HepG2 (cell line): ENCODE measurements around the gene SPATS2. TPM values are rescaled to one million over a fixed set of nuclear protein-coding genes. Genes with fewer than 3 reads are reported as not detected.
A peak's percentile ranks its signal among the peaks of the same experiment; 100 is the strongest.

Experiments used
- GTF2F1 ChIP-seq: fragments of 150-350 bp; IDR thresholded peaks from 2 replicates; pipeline ENCODE4 v1.6.1; 2014; ENCODE audit warnings: low read length
- KLF12 ChIP-seq: sonication (generic); formaldehyde crosslinking; IDR thresholded peaks from 2 replicates; pipeline ENCODE4 v1.4.0; 2020; ENCODE audit warnings: missing genetic modification reagents, borderline replicate concordance
- KLF6 ChIP-seq: IDR thresholded peaks from 2 replicates; pipeline ENCODE4 v1.8.0; 2016; ENCODE audit warnings: missing biosample characterization, missing genetic modification reagents
- MAFG ChIP-seq: sonication (generic); formaldehyde crosslinking; IDR thresholded peaks from 2 replicates; pipeline ENCODE4 v1.5.1; 2020; ENCODE audit warnings: mild to moderate bottlenecking, missing genetic modification reagents
- SNRNP70 ChIP-seq: fragments of 200-400 bp; formaldehyde crosslinking; IDR thresholded peaks from 2 replicates; pipeline ENCODE4 v1.6.1; 2017; ENCODE audit warnings: mild to moderate bottlenecking, low read depth, low read length, moderate library complexity
- SRSF9 ChIP-seq: fragments of 200-400 bp; formaldehyde crosslinking; IDR thresholded peaks from 2 replicates; pipeline ENCODE4 v1.6.1; 2018; ENCODE audit warnings: borderline replicate concordance, mild to moderate bottlenecking, low read depth, low read length; ENCODE audit not compliant: insufficient read depth, poor library complexity, severe bottlenecking
- ZKSCAN8 ChIP-seq: IDR thresholded peaks from 2 replicates; pipeline ENCODE4 v1.6.1; 2016; ENCODE audit warnings: borderline replicate concordance, missing genetic modification reagents, missing compliant biosample characterization
- ZNF138 ChIP-seq: sonication (generic); formaldehyde crosslinking; IDR thresholded peaks from 2 replicates; pipeline ENCODE4 v1.5.0; 2020; ENCODE audit warnings: mild to moderate bottlenecking, low read depth, missing genetic modification reagents
- ZNF562 ChIP-seq: sonication (generic); formaldehyde crosslinking; IDR thresholded peaks from 2 replicates; pipeline ENCODE4 v1.8.0; 2022; ENCODE audit warnings: missing genetic modification reagents, borderline replicate concordance
- ZNF652 ChIP-seq: IDR thresholded peaks from 2 replicates; pipeline ENCODE4 v1.6.1; 2016; ENCODE audit warnings: low read depth, borderline replicate concordance
- ZNF710 ChIP-seq: sonication (generic); formaldehyde crosslinking; IDR thresholded peaks from 2 replicates; pipeline ENCODE4 v1.5.0; 2020; ENCODE audit warnings: mild to moderate bottlenecking, missing genetic modification reagents, borderline replicate concordance
- ZNF780A ChIP-seq: sonication (generic); formaldehyde crosslinking; IDR thresholded peaks from 2 replicates; pipeline ENCODE4 v1.8.0; 2022; ENCODE audit warnings: mild to moderate bottlenecking, missing genetic modification reagents, moderate library complexity
- ZNF788 ChIP-seq: sonication (generic); formaldehyde crosslinking; IDR thresholded peaks from 2 replicates; pipeline ENCODE4 v1.5.0; 2020; ENCODE audit warnings: mild to moderate bottlenecking, missing genetic modification reagents, borderline replicate concordance
- ZNF883 ChIP-seq: sonication (generic); formaldehyde crosslinking; IDR thresholded peaks from 2 replicates; pipeline ENCODE4 v1.5.1; 2020; ENCODE audit warnings: mild to moderate bottlenecking, missing genetic modification reagents; ENCODE audit errors: not compliant biosample characterization
- polyA plus RNA-seq, 8 experiments: library from polyadenylated mRNA; depleted of rRNA in 3 of 8; stranded (reverse) in 7 of 8; unstranded in 1 of 8; fragments of >200 nt; fragmentation: Illumina TruSeq in 4 of 8; extraction: Trizol in 4 of 8; gene quantifications; 2 replicates each; pipeline versions ENCODE4 v1.2.1 to v1.2.3, GENCODE V29; 2011 to 2016; ENCODE audit warnings: low read depth in 4 of 8, missing spikeins in 1 of 8, mixed read lengths in 1 of 8; ENCODE audit not compliant: insufficient read depth in 1 of 8
- total RNA-seq, 5 experiments: library from RNA; depleted of rRNA; stranded (reverse); fragments of >200 nt; fragmentation: Illumina TruSeq; extraction: Trizol; gene quantifications; 2 replicates each; pipeline ENCODE4 v1.2.3, GENCODE V29; 2016; ENCODE audit warnings: low read depth in 1 of 5
- TF ChIP-seq, protein P1 (sequence below): sonication (generic); formaldehyde crosslinking; IDR thresholded peaks from 2 replicates; pipeline ENCODE4 v1.5.0; 2020; ENCODE audit warnings: missing genetic modification reagents, mild to moderate bottlenecking, borderline replicate concordance
- TF ChIP-seq, protein P2 (sequence below): IDR thresholded peaks from 2 replicates; pipeline ENCODE4 v1.6.1; 2016; ENCODE audit warnings: mild to moderate bottlenecking, missing biosample characterization, missing genetic modification reagents
- TF ChIP-seq, protein P3 (sequence below): sonication (generic); formaldehyde crosslinking; IDR thresholded peaks from 2 replicates; pipeline ENCODE4 v1.8.1; 2022; ENCODE audit warnings: low read depth, mild to moderate bottlenecking, missing genetic modification reagents

SPATS2 gene
- total and polyA plus RNA-seq, 2 of the 13 experiments (the other 11 are each of a cell fraction or from before 2014, with no cell fraction given), result 19.3 to 28.1 TPM

DNA sequence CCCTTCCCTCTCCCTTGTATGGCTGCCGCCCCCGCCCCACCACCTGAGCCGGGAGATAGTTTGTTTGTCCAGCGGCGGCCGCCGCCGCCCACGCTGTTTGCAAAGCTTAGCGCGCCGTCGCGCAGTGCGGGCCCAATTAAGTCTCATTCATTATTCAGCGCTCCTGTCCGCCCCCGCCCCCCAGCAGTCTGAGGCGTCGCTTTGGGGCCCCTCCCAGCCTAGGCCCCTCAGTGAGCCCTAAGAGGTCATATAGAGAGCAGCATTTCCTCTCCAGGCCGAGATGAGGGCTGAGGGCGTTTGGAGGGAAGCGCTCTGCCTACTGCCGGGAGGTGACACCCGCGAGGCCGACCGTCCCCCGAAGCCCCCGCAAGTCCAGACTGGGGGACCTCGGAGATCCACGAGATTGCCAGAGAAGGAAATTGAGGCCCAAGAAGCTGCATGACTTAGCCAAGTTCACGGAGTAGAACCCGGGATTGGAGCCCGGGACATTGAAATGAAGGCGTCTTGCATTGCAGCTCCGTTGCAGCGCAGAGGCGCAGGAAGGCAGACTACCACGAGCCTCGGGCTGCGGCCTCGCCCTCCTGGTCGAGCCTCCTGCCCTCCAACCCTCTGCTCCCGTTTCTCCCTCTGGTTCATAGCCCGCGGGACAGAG, 20.5 kb upstream of the SPATS2 start, which contains the start of gene DNAJC22 (continued):
- TF ChIP-seq, protein P1, sequence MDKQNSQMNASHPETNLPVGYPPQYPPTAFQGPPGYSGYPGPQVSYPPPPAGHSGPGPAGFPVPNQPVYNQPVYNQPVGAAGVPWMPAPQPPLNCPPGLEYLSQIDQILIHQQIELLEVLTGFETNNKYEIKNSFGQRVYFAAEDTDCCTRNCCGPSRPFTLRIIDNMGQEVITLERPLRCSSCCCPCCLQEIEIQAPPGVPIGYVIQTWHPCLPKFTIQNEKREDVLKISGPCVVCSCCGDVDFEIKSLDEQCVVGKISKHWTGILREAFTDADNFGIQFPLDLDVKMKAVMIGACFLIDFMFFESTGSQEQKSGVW, result no peak
- TF ChIP-seq ZNF883 (CRISPR knock-in tag) (peak; percentile 74), KLF6 (no peak), ZNF780A (no peak), GTF2F1 (no peak), ZNF788 (no peak), ZNF562 (no peak), ZNF710 (CRISPR knock-in tag) (no peak), ZNF652 (CRISPR knock-in tag) (no peak), ZNF138 (peak; percentile 59; the same call in 1 of the 2 replicates), SNRNP70 (no peak), KLF12 (CRISPR knock-in tag) (no peak), SRSF9 (no peak), ZKSCAN8 (CRISPR knock-in tag) (no peak), MAFG (CRISPR knock-in tag) (no peak)
- TF ChIP-seq, protein P2, sequence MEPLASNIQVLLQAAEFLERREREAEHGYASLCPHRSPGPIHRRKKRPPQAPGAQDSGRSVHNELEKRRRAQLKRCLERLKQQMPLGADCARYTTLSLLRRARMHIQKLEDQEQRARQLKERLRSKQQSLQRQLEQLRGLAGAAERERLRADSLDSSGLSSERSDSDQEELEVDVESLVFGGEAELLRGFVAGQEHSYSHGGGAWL, result no peak
- TF ChIP-seq, protein P3, sequence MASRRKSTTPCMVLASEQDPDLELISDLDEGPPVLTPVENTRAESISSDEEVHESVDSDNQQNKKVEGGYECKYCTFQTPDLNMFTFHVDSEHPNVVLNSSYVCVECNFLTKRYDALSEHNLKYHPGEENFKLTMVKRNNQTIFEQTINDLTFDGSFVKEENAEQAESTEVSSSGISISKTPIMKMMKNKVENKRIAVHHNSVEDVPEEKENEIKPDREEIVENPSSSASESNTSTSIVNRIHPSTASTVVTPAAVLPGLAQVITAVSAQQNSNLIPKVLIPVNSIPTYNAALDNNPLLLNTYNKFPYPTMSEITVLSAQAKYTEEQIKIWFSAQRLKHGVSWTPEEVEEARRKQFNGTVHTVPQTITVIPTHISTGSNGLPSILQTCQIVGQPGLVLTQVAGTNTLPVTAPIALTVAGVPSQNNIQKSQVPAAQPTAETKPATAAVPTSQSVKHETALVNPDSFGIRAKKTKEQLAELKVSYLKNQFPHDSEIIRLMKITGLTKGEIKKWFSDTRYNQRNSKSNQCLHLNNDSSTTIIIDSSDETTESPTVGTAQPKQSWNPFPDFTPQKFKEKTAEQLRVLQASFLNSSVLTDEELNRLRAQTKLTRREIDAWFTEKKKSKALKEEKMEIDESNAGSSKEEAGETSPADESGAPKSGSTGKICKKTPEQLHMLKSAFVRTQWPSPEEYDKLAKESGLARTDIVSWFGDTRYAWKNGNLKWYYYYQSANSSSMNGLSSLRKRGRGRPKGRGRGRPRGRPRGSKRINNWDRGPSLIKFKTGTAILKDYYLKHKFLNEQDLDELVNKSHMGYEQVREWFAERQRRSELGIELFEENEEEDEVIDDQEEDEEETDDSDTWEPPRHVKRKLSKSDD (CRISPR knock-in tag), result no peak
